Measurements from ENCODE around the gene CBY3.
"Not testable (repeated sequence)": the region's sequence is repeated elsewhere in the genome, so short reads cannot be mapped to it uniquely, and the experiment has no call there.

DNA sequence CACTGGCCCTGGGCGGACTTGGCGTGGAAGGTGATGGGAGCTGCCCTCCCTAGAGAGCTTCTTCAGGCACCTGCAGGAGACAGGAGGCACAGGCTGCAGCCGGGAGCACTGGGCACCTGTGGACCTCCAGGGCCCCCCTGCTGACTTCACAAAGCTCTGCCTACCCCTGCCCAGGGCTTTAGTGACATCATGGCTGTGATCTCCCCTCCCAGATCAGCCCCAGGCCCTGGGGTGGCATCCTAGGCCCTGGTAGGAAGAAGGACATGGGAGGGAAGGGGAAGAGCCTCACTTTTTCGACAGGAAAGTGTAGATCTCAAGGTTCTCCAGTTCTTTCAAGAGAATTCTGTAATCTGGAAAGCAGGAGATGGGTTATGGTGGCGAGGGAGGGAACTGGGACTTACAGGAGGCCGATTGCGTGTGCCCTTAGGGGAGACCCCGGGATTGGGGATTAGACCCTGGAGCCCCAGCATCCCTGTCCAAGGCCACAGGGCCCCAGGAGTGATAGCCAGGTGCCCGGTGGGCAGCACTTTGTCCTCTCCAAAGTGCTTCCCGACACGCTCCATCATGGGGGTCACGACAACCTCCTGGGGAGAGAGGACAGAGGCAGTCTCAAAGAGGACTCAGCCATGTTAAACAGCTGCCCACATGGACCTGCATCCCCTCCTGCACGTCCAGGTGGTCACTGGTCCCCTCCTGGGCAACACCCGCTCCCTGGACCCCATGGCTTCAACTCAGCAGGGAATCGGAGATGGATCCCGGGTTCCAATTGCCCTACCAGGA is 37.5 kb downstream of the CBY3 start:
- TF ChIP-seq, protein P1, sequence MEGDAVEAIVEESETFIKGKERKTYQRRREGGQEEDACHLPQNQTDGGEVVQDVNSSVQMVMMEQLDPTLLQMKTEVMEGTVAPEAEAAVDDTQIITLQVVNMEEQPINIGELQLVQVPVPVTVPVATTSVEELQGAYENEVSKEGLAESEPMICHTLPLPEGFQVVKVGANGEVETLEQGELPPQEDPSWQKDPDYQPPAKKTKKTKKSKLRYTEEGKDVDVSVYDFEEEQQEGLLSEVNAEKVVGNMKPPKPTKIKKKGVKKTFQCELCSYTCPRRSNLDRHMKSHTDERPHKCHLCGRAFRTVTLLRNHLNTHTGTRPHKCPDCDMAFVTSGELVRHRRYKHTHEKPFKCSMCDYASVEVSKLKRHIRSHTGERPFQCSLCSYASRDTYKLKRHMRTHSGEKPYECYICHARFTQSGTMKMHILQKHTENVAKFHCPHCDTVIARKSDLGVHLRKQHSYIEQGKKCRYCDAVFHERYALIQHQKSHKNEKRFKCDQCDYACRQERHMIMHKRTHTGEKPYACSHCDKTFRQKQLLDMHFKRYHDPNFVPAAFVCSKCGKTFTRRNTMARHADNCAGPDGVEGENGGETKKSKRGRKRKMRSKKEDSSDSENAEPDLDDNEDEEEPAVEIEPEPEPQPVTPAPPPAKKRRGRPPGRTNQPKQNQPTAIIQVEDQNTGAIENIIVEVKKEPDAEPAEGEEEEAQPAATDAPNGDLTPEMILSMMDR (IDR thresholded peaks at IDR 0.05; ENCODE audit: borderline replicate concordance, extremely low read depth, low read length, poor library complexity, severe bottlenecking) = not testable (repeated sequence)
- TF ChIP-seq EZH2 (IDR thresholded peaks at IDR 0.05; ENCODE audit: borderline replicate concordance, low read depth, low read length, severe bottlenecking) = not testable (repeated sequence)

Data from DND-41 (cell line).